SK-N-DZ (cell line): ENCODE results near the gene INSIG1.

Experiments used
- DNase-seq: peaks from one replicate; pipeline ENCODE4 v3.0.0-alpha.2; 2015; ENCODE audit warnings: low spot score

Gene INSIG1

GRCh38 chr7:155284496-155285274 is 13.0 kb upstream of the INSIG1 start:
- no peak for DNase-seq

GRCh38 chr7:155285423-155285822 is 12.3 kb upstream of the INSIG1 start:
- DNase-seq: no peak

- DNase-seq: no peak
Observed at GRCh38 chr7:155285833-155286232, 11.8 kb upstream of the INSIG1 start.

- DNase-seq: no peak
Observed at GRCh38 chr7:155286686-155287085, 11.0 kb upstream of the INSIG1 start.

GRCh38 chr7:155287284-155287935 is 10.3 kb upstream of the INSIG1 start:
- DNase-seq: no peak

- DNase-seq: no peak
Observed at GRCh38 chr7:155288055-155288454, 9.6 kb upstream of the INSIG1 start.

GRCh38 chr7:155289107-155289506 is 8.6 kb upstream of the INSIG1 start:
- DNase-seq: no peak

GRCh38 chr7:155289949-155290501 is 7.7 kb upstream of the INSIG1 start:
- DNase-seq: no peak

- no peak for DNase-seq
Observed at GRCh38 chr7:155291045-155291530, 6.6 kb upstream of the INSIG1 start.

GRCh38 chr7:155291729-155292128 is 5.9 kb upstream of the INSIG1 start:
- DNase-seq: no peak

- no peak for DNase-seq
Observed at GRCh38 chr7:155292680-155293226, 4.9 kb upstream of the INSIG1 start.

GRCh38 chr7:155293721-155294510 is 3.8 kb upstream of the INSIG1 start:
- DNase-seq: no peak

GRCh38 chr7:155294511-155294778 is 3.2 kb upstream of the INSIG1 start:
- no peak for DNase-seq

- no peak for DNase-seq
Observed at GRCh38 chr7:155295511-155295910, 2.2 kb upstream of the INSIG1 start.

GRCh38 chr7:155296006-155296787 is 1.5 kb upstream of the INSIG1 start:
- no peak for DNase-seq

GRCh38 chr7:155296788-155297516 is 726 bp upstream of the INSIG1 start:
- no peak for DNase-seq

- DNase-seq: no peak
Observed at GRCh38 chr7:155298288-155298833, 683 bp downstream of the INSIG1 start.

GRCh38 chr7:155298834-155299534 is 1.3 kb downstream of the INSIG1 start:
- DNase-seq: peak; percentile 89

GRCh38 chr7:155299535-155300202 is 2.0 kb downstream of the INSIG1 start:
- no peak for DNase-seq
